Measurements from ENCODE around the gene ZNF536. TPM values are rescaled to one million over a fixed set of nuclear protein-coding genes. Genes with fewer than 3 reads are reported as not detected.

Gene ZNF536
- polyA plus RNA-seq, 3 donors = 1.7 to 3.3 (median 3.1) TPM

GRCh38 chr19:30518965-30519606, 146.9 kb downstream of the ZNF536 start:
- no peak for DNase-seq (ENCODE audit: low read depth in 3 of 3, low spot score in 2 of 3)

GRCh38 chr19:30519607-30520205, 147.5 kb downstream of the ZNF536 start:
- no peak for DNase-seq (ENCODE audit: low read depth in 3 of 3, low spot score in 2 of 3)

GRCh38 chr19:30520735-30521479, 148.7 kb downstream of the ZNF536 start:
- no peak for DNase-seq (ENCODE audit: low read depth in 3 of 3, low spot score in 2 of 3)

- no peak for DNase-seq (ENCODE audit: low read depth in 3 of 3, low spot score in 2 of 3)
These were observed 149.8 kb downstream of the ZNF536 start for GRCh38 chr19:30521937-30522336.

GRCh38 chr19:30522341-30522740, 150.2 kb downstream of the ZNF536 start:
- DNase-seq (ENCODE audit: low read depth in 3 of 3, low spot score in 2 of 3) = no peak

GRCh38 chr19:30523791-30524190, 151.6 kb downstream of the ZNF536 start:
- DNase-seq (ENCODE audit: low read depth in 3 of 3, low spot score in 2 of 3) = no peak

GRCh38 chr19:30525383-30525782, 153.2 kb downstream of the ZNF536 start:
- no peak for DNase-seq (ENCODE audit: low read depth in 3 of 3, low spot score in 2 of 3)

- DNase-seq (ENCODE audit: low read depth in 3 of 3, low spot score in 2 of 3) = no peak
These were observed 156.7 kb downstream of the ZNF536 start for GRCh38 chr19:30528919-30529318.

GRCh38 chr19:30529876-30530275, 157.7 kb downstream of the ZNF536 start:
- DNase-seq (ENCODE audit: low read depth in 3 of 3, low spot score in 2 of 3) = no peak

GRCh38 chr19:30530751-30531150, 158.6 kb downstream of the ZNF536 start:
- DNase-seq (ENCODE audit: low read depth in 3 of 3, low spot score in 2 of 3) = no peak

GRCh38 chr19:30535011-30535410, 162.8 kb downstream of the ZNF536 start:
- DNase-seq (ENCODE audit: low read depth in 3 of 3, low spot score in 2 of 3) = no peak

GRCh38 chr19:30536975-30537374, 164.8 kb downstream of the ZNF536 start:
- DNase-seq (ENCODE audit: low read depth in 3 of 3, low spot score in 2 of 3) = no peak

GRCh38 chr19:30539315-30539714, 167.1 kb downstream of the ZNF536 start:
- no peak for DNase-seq (ENCODE audit: low read depth in 3 of 3, low spot score in 2 of 3)

GRCh38 chr19:30539981-30540380, 167.8 kb downstream of the ZNF536 start:
- DNase-seq (ENCODE audit: low read depth in 3 of 3, low spot score in 2 of 3) = no peak

GRCh38 chr19:30540761-30541160, 168.6 kb downstream of the ZNF536 start:
- no peak for DNase-seq (ENCODE audit: low read depth in 3 of 3, low spot score in 2 of 3)

- no peak for DNase-seq (ENCODE audit: low read depth in 3 of 3, low spot score in 2 of 3)
These were observed 169.4 kb downstream of the ZNF536 start for GRCh38 chr19:30541575-30541974.

- DNase-seq (ENCODE audit: low read depth in 3 of 3, low spot score in 2 of 3) = no peak
These were observed 171.2 kb downstream of the ZNF536 start for GRCh38 chr19:30543243-30543945.

GRCh38 chr19:30545752-30546151, 173.6 kb downstream of the ZNF536 start:
- DNase-seq (ENCODE audit: low read depth in 3 of 3, low spot score in 2 of 3) = no peak

GRCh38 chr19:30546332-30546731, 174.1 kb downstream of the ZNF536 start:
- no peak for DNase-seq (ENCODE audit: low read depth in 3 of 3, low spot score in 2 of 3)

GRCh38 chr19:30547246-30547645, 175.1 kb downstream of the ZNF536 start:
- DNase-seq (ENCODE audit: low read depth in 3 of 3, low spot score in 2 of 3) = no peak

GRCh38 chr19:30549151-30549550, 177.0 kb downstream of the ZNF536 start:
- DNase-seq (ENCODE audit: low read depth in 3 of 3, low spot score in 2 of 3) = no peak
